Inflammatory macrophage treated with lipopolysaccharide for 4 hours (primary cell): Measurements from ENCODE around the gene SLC12A6.

Source experiments
- DNase-seq: peaks from one replicate; pipeline ENCODE4 v3.0.0-alpha.2; 2020

SLC12A6 gene

GRCh38 chr15:34327906-34328305, 9.7 kb downstream of the SLC12A6 start:
- no peak for DNase-seq

- DNase-seq = no peak
Observed at GRCh38 chr15:34325368-34325767, 12.2 kb downstream of the SLC12A6 start.

GRCh38 chr15:34324933-34325332, 12.6 kb downstream of the SLC12A6 start:
- DNase-seq = no peak

DNA sequence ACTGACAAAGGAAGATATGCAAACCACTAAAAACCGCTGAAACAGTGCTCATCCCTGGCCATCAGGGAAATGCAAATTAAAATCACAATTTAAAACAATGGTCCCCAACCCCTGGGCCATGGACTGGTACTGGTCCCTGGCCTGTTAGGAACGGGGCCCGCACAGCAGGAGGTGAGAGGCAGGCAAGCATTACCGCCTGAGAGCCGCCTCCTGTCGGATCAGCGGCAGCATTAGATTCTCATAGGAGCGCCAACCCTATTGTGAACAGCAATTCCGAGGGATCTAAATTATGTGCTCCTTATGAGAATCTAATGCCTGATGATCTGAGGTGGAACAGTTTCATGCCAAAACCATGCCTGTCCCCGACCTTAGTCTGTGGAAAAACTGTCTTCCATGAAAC, 14.4 kb downstream of the SLC12A6 start:
- DNase-seq = no peak

DNA sequence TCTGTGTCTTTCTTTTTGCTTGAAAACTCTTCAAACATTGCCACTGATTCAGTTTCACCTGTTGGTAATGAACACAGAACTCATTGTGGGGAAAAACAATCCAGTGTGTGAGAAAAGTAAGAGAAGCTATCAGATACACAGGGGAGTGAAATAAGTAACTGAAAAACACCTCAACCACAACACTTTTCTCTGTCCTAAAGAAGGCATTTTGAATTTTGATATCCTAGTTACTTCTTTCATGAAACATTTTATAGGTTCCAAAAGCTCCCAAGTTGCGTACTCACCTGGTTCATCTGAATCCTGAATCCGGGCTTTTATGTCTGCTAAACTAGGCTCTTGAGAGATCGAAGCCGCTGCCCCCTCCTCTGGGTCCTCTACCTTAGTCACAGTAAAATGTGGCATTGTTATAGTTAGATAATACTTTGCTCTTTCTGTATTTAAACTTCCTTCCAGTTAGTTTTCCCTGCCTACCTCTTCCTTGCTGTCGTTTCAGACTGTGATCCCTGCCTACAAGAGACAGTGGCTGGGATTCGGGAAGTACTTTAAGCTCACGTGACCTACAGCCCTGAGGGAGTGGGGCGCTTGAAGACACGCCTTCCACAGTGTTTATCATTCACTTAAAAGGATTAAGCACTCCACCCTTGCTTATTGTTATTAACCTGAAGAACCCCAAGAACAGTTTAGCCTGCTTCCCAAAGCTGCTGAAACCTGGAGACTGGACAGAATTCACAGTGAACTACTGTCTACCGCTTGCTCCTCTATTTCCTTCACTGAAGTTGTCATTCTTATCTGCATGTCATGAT, 19.1 kb downstream of the SLC12A6 start:
- DNase-seq = peak; percentile 71

DNA sequence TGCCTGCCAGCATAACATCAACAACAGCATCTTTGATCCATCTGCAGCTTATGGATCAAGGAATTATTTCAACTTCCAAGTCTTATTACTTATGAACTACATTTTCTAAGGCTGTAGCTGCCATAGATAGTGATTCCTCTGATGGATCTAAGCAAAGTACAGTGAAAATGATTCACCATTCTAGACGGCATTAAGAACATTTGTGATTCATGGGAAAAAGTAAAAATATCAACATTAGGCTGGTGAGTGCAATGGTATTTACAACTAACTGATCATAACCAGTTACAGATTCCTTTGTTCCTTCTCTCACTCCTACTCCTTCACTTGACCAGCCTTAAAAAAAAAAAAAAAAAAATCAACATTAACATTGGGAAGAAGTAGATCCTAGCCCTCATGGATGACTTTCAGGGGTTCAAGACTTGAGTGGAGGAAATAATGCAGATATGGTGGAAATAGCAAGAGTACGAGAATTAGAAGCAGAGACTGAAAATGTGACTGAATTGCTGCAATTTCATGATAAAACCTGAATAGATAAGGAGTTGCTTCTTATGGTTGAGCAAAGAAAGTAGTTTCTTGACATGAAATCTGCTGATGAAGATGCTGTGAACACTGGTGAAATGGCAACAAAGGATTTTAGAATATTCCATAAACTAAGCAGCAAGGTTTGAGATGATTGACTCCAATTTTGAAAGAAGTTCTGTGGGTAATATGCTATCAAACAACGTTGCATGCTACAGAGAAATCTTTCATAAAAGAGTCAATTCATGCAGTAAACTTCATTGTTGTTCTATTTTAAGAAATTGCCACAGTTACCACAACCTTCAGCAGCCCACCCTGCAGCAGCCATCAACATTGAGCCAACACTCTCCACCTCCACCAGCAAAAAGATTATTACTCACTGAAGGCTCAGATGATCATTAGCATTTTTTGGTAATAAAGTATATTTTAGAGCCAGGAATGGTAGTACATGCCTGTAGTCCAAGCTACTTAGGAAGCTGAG, 22.8 kb downstream of the SLC12A6 start:
- DNase-seq = no peak

GRCh38 chr15:34311563-34311962, 26.0 kb downstream of the SLC12A6 start:
- no peak for DNase-seq

DNA sequence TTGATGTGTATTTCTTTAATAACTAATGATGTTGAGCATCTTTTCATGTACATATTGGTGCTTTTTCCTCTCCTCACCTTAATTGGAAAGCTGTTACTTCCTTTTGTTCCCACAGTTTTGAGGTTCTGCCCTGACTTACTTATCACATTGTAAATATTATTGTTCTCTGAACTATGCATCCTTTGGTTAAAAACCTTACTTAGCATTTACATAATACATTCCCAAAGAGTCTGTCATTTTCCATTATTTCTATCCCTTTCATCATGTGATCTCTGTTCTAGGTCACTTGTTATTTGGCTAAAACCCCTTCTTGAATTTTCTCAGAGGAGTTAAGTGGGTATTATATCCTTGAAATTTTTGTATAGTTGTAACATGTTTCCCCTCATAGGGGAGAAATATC, 33.0 kb downstream of the SLC12A6 start:
- DNase-seq = no peak

DNA sequence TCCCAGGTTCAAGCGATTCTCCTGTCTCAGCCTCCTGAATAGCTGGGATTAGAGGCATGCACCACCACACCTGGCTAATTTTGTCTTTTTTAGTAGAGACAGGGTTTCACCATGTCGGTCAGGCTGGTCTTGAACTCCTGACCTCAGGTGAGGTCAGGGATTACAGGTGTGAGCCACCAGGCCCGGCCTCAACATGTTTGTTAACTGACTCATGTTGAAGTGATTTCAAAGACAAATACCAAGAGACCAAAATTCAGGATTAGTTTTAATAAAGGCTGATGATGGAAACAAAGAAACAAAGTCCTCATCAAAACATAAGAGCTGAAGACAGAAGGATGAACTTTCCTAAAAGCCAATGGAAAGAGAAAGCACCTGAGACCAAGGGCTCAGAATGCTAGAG, 36.5 kb downstream of the SLC12A6 start:
- DNase-seq = no peak

GRCh38 chr15:34297059-34297458, 40.5 kb downstream of the SLC12A6 start:
- DNase-seq = no peak

- peak; percentile 46 for DNase-seq
Observed at GRCh38 chr15:34292621-34293020, 45.0 kb downstream of the SLC12A6 start.

DNA sequence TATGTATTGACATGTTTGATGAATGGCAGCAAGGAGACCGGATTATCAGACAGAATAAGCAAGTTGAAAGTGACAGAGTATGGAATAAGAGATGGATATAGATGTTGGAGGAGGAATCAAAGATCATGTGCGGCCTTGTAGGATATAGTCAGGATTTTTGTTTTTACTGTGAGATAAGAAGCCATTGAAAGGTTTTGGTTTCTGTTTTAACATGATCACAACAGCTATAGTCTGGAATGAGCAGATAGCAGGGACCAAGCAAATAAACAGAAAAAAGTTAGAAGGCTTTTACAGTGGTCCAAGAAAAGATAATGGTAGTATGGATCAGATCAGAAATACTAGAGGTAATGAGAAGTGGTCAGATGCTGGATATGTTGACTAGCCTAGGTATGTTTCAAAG, 52.6 kb downstream of the SLC12A6 start:
- no peak for DNase-seq

GRCh38 chr15:34282384-34282783, 55.2 kb downstream of the SLC12A6 start:
- DNase-seq = no peak

DNA sequence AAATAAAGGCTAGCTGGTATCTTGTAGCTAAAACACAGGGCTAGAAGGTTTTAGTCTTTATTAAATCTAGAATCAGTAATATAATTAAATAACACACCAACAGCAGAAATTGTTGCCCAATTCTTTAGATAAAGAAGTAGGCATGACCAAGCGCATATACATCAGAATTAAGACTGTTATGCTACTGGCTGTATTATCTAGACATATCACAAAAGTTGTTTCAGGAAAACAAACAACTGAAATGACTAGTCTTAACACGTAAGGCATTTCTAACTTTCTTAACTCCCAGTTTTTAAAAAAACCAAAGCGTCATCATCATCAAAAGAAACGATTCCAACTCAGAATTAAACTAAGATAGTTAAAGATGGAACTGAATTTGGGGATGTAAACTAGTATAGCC, 57.4 kb downstream of the SLC12A6 start:
- DNase-seq = no peak

- peak; percentile 42 for DNase-seq
Observed at GRCh38 chr15:34279368-34279767, 58.2 kb downstream of the SLC12A6 start.

DNA sequence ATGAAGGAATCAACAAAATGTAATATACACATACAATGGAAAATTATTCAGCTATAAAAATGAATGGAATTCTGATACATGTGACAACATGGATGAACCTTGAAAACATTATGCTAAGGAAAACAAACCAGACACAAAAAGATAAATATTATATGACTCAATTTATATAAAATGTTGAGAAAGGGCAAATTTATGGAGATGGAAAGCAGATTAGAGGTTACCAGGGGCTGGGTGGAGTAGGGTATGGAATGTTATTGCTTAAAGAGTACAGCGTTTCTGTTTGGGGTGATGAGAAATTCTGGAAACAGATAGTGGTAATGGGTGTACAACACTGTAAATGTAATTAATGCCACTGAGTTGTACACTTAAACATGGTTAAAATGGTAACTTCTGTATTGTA, 61.9 kb downstream of the SLC12A6 start:
- DNase-seq = no peak

GRCh38 chr15:34275154-34275553, 62.4 kb downstream of the SLC12A6 start:
- DNase-seq = no peak

DNA sequence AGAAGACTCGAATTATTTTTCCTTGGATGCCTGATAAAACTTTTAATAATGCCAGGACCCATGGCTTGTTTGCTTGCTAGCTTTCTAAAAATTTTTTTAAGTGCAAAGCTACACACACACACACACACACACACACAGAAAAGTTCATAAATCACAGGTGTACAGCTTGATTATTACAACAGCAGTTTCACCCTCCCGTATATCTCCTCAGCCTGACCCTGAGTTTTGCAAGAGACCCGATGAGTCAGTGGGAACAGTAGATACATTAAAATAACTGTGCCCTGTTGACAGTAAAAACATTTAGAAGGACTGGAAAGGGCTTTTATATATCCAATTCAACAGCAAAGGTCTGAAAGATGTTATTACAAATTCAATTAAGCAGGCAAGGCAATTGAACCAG, 66.1 kb downstream of the SLC12A6 start:
- DNase-seq = peak; percentile 14

- DNase-seq = no peak
Observed at GRCh38 chr15:34266751-34267150, 70.8 kb downstream of the SLC12A6 start.

DNA sequence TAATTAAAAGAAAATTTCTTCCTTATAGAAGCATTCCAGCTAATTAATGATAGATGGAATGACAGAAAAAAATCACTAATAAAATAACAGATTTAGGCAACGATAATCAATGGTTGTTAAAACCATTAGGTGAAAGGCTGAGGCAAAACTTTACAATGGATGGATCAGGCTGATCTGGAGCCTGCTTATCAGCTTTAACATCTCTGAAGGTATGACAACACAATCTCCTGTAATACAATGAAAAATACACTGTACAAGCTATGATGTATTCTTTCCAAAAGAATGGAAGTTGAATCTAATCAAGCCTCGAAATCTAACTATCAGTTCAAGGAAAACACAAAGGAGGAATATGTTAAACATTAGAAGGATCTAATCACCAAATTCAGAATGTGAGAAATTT, 73.5 kb downstream of the SLC12A6 start:
- no peak for DNase-seq

DNA sequence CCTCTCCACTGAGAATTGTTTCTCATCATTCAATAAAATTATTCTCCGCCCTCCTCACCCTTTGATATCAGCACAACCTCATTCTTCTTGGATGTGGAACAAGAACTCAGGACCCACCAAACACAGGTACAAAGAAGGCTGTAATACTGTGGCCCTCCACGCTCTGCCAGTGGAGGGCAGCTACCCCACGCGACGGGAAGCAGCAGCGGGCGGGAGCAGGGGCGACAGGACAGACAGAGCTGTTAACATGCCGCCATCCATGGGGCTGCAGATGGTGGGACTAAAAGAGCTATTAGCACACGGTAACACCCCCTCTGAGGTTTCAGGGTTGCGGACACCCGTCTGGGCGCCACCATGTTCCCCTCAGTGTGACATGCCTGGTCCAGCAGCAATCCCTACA, 75.2 kb downstream of the SLC12A6 start:
- DNase-seq = no peak

DNA sequence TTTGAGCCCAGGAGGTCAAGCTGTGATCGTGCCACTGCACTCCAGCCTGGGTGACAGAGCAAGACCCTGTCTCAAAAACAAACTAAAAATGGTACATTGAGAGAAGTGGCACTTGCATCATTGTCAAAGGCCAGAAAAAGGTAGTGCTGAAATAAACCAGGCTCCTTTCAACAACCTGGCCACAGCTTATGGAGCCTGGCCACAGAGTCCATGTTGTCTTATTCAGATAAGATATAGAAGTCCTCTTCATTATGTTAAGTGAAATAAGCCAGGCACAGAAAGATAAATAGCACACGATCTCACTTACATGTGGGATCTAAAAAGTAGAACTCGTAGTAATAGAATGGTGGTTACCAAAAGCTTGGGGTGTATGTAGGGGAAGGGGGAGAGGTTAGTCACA, 78.0 kb downstream of the SLC12A6 start:
- no peak for DNase-seq

GRCh38 chr15:34258151-34258550, 79.4 kb downstream of the SLC12A6 start:
- no peak for DNase-seq

DNA sequence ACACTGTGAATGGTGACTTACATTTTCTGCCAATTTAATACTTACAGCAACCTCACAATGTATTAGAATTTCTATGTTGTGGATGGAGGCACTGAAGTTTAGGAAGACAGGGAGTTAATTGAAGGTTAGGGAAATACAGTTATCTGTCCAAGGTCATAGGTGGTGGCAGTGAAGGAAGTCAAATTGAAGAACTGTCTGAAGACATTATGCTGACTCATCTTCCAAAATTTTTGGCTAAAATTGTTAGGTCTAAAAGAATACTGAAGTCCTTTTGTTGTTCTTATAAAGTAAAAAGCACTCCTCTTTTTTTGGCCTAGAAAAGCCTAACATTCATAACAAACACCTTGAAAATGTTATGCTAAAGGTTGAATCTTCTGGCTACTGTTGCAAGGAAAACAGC, 85.0 kb downstream of the SLC12A6 start:
- DNase-seq = no peak
